Mammary epithelial cell (primary cell): ENCODE data around the gene MEGF6.

Source experiments
- CTCF ChIP-seq, 2 donors: IDR thresholded peaks in 1 of 2; conservative IDR thresholded peaks in 1 of 2; 2 replicates each; pipeline ENCODE4 v1.5.1; 2011 to 2012; ENCODE audit warnings: inconsistent platforms in 2 of 2, low read length in 2 of 2, mild to moderate bottlenecking in 2 of 2, control low read depth in 1 of 2, low read depth in 1 of 2; ENCODE audit not compliant: insufficient read depth in 1 of 2; ENCODE audit errors: extremely low read depth in 1 of 2
- EZH2 ChIP-seq: IDR thresholded peaks from 2 replicates; pipeline ENCODE4 v1.6.1; 2012; ENCODE audit warnings: low read length, inconsistent platforms, borderline replicate concordance

GRCh38 chr1:3511306-3511705 is 100.0 kb downstream of the MEGF6 start:
- TF ChIP-seq CTCF (conservative IDR thresholded peaks at IDR 0.05 in 1 of 2, IDR thresholded peaks at IDR 0.05 in 1 of 2; ENCODE audit: extremely low read depth in 1 of 2, insufficient read depth in 1 of 2, low read depth in 1 of 2, low read length in 2 of 2), result no peak
- no peak for TF ChIP-seq EZH2
